ENCODE measurements around the gene NTNG2.

Gene NTNG2

GRCh38 chr9:132244582-132245455, 83.0 kb downstream of the NTNG2 start (continued):
- TF ChIP-seq TSHZ1 (tag by site-specific recombination; IDR thresholded peaks at IDR 0.05; ENCODE audit: borderline replicate concordance) (no peak), ZNF792 (tag by site-specific recombination; IDR thresholded peaks at IDR 0.05) (no peak), ZNF544 (tag by site-specific recombination; IDR thresholded peaks at IDR 0.05) (no peak)

DNA sequence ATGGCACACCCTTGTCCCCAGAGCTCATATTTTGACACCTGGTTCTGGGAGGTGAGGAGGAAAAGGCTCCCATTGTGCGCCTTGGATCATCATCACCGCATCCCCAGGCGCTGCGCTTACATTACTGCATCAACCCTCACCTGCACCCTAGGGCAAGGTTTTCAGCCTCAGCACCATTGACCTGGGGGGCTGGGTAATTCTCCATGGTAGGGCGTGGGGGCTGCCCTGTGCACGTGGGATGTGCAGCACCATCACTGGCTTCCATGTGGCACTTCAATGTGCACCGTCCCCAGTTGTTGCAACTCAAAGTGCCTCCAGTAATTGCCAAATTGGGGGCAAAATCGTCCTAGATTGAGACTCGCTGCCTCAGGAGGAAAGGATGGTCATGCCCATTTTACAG, 83.6 kb downstream of the NTNG2 start:
- no peak for TF ChIP-seq ZNF514 (tag by site-specific recombination; IDR thresholded peaks at IDR 0.05)
- 0 out of 2 replicates have a peak, but pooled peaks have one; percentile 17 for TF ChIP-seq ZNF391 (tag by site-specific recombination; IDR thresholded peaks at IDR 0.05; ENCODE audit: borderline replicate concordance, low read depth)
- Histone ChIP-seq H3K27ac (ENCODE audit: extremely low read depth, low read depth, low read length) (no peak overlapping the region), H3K36me3 (ENCODE audit: control insufficient read depth in 2 of 2, insufficient read depth in 1 of 2, low read length in 2 of 2) (no peaks in the 10 kb centered on the region), H3K9me3 (ENCODE audit: control insufficient read depth, insufficient read depth, low read depth, low read length) (no peaks in the 10 kb centered on the region), H3K4me3 (ENCODE audit: low read depth, low read length) (no peak overlapping the region), H3K4me1 (ENCODE audit: control insufficient read depth, insufficient read depth, low read length) (peaks cover 2% of the 10 kb centered on the region; the same call in 1 of the 2 replicates)
- ChIA-PET POLR2A (no interaction called here), CTCF (interaction anchor here (0.7 to 3.7 kb wide), 3 partner anchors 9 to 76 kb away, joined by 3 to 13 read pairs (median 4); no protein-coding TSS in a partner anchor)

DNA sequence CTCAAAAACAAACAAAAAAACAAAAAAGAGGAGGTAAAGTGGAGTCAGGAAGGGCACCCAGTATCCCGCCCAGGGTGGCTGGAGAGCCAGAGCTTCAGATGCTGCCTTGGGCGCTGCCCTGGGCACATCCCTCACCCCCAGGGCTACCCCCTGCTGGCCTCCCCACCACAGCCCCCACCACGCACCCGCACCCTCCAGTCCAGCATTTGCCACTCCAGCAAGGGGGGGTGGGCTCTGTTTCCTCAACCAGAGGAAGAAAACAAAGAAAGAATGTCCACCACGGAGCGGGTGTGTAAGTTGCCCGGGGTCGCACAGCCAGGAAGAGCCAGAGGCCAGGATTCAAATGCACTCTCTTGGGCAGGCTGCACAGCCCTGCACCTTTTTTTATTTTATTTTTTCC, 86.1 kb downstream of the NTNG2 start:
- Histone ChIP-seq H3K27ac (ENCODE audit: extremely low read depth, low read depth, low read length) (no peak overlapping the region), H3K4me1 (ENCODE audit: control insufficient read depth, insufficient read depth, low read length) (no peaks in the 10 kb centered on the region; the same call in 1 of the 2 replicates), H3K9me3 (ENCODE audit: control insufficient read depth, insufficient read depth, low read depth, low read length) (no peaks in the 10 kb centered on the region; the same call in 1 of the 2 replicates), H3K36me3 (ENCODE audit: control insufficient read depth in 2 of 2, insufficient read depth in 1 of 2, low read length in 2 of 2) (no peaks in the 10 kb centered on the region), H3K4me3 (ENCODE audit: low read depth, low read length) (no peak overlapping the region)
- ChIA-PET CTCF (interaction anchor here (1.2 to 6.3 kb wide), 5 partner anchors 10 to 78 kb away, joined by 4 to 71 read pairs (median 7); no protein-coding TSS in a partner anchor), POLR2A (no interaction called here)
- no peak for TF ChIP-seq TSHZ1 (tag by site-specific recombination; IDR thresholded peaks at IDR 0.05; ENCODE audit: borderline replicate concordance)
- TF ChIP-seq, protein P1, sequence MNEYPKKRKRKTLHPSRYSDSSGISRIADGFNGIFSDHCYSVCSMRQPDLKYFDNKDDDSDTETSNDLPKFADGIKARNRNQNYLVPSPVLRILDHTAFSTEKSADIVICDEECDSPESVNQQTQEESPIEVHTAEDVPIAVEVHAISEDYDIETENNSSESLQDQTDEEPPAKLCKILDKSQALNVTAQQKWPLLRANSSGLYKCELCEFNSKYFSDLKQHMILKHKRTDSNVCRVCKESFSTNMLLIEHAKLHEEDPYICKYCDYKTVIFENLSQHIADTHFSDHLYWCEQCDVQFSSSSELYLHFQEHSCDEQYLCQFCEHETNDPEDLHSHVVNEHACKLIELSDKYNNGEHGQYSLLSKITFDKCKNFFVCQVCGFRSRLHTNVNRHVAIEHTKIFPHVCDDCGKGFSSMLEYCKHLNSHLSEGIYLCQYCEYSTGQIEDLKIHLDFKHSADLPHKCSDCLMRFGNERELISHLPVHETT (tag by site-specific recombination; IDR thresholded peaks at IDR 0.05), result no peak
- no peak for TF ChIP-seq BCL11A (tag by site-specific recombination; IDR thresholded peaks at IDR 0.05; ENCODE audit: low read depth)

GRCh38 chr9:132249123-132249522, 87.3 kb downstream of the NTNG2 start:
- H3K27ac ChIP-seq (ENCODE audit: extremely low read depth, low read depth, low read length), result no peak overlapping the region
- no peaks in the 10 kb centered on the region; the same call in 1 of the 2 replicates for H3K4me1 ChIP-seq (ENCODE audit: control insufficient read depth, insufficient read depth, low read length)
- no peak overlapping the region for H3K4me3 ChIP-seq (ENCODE audit: low read depth, low read length)
- H3K9me3 ChIP-seq (ENCODE audit: control insufficient read depth, insufficient read depth, low read depth, low read length), result no peaks in the 10 kb centered on the region; the same call in 1 of the 2 replicates
- CTCF ChIA-PET, result interaction anchor here (2.0 to 6.3 kb wide), 4 partner anchors 10 to 490 kb away, joined by 6 to 71 read pairs (median 46); no protein-coding TSS in a partner anchor
- POLR2A ChIA-PET, result no interaction called here
- H3K36me3 ChIP-seq (ENCODE audit: control insufficient read depth in 2 of 2, insufficient read depth in 1 of 2, low read length in 2 of 2), result no peaks in the 10 kb centered on the region
- no peak for TF ChIP-seq ZNF513 (tag by site-specific recombination; IDR thresholded peaks at IDR 0.05)
- TF ChIP-seq, protein P1 (tag by site-specific recombination; IDR thresholded peaks at IDR 0.05), result no peak
- TF ChIP-seq ZSCAN16 (tag by site-specific recombination; IDR thresholded peaks at IDR 0.05), result no peak
- TF ChIP-seq TCF7L2 (IDR thresholded peaks at IDR 0.05; ENCODE audit: borderline replicate concordance, low read depth, low read length), result no peak
- TF ChIP-seq ZNF366 (tag by site-specific recombination; conservative IDR thresholded peaks at IDR 0.05), result no peak
- TF ChIP-seq ZNF561 (tag by site-specific recombination; IDR thresholded peaks at IDR 0.05; ENCODE audit: borderline replicate concordance), result no peak
- no peak for TF ChIP-seq ZBTB8A (tag by site-specific recombination; IDR thresholded peaks at IDR 0.05)
- no peak for TF ChIP-seq ZNF677 (tag by site-specific recombination; IDR thresholded peaks at IDR 0.05)
- TF ChIP-seq ZNF341 (tag by site-specific recombination; IDR thresholded peaks at IDR 0.05; ENCODE audit: low read depth), result no peak
